GM18526 (cell line): Measurements from ENCODE around the gene KCNN3.

Experiments
- POLR2A ChIP-seq: IDR thresholded peaks from 3 replicates; pipeline ENCODE4 v1.6.1; 2011; ENCODE audit not compliant: insufficient read length; ENCODE audit errors: extremely low read depth

Gene KCNN3

DNA sequence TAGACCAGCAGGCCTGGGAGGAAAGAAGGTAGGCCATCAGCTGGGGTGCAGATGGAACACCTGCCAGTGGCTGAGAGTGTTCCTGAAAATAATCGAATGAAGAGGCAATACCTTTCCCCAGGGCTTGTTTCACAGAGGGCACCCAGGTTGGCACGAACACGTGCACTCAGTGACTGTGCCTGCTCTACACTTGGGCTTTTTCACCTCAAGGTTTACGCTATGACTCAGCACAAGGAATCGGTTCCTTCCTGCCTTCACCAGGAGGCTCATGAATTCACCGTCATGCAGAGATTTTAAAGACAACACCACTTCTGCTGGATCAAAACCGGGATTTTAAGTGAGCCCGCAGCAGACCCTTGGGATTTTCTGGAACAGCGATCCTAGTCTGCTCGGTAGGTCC is 143.6 kb downstream of the KCNN3 start:
- no peak for TF ChIP-seq POLR2A

DNA sequence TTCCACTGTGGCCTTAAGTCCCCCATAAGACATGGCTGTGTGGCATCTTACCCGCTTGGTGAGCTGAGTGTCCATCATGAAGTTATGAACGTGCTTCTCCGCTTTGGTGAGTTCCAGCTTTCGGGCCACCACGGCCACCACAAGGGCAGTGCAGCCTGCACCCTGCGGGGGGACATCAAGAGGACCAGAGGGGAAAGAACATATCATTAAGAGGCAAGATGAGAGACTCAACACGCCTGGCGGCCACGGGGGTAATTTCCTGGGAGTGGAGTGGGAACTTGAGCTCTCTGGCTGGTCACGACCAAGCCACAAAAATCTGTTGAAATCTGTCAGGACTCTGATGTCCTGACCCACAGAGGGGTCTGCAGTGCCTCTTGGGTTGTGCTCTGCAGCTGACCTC is 144.2 kb downstream of the KCNN3 start:
- TF ChIP-seq POLR2A, result no peak

DNA sequence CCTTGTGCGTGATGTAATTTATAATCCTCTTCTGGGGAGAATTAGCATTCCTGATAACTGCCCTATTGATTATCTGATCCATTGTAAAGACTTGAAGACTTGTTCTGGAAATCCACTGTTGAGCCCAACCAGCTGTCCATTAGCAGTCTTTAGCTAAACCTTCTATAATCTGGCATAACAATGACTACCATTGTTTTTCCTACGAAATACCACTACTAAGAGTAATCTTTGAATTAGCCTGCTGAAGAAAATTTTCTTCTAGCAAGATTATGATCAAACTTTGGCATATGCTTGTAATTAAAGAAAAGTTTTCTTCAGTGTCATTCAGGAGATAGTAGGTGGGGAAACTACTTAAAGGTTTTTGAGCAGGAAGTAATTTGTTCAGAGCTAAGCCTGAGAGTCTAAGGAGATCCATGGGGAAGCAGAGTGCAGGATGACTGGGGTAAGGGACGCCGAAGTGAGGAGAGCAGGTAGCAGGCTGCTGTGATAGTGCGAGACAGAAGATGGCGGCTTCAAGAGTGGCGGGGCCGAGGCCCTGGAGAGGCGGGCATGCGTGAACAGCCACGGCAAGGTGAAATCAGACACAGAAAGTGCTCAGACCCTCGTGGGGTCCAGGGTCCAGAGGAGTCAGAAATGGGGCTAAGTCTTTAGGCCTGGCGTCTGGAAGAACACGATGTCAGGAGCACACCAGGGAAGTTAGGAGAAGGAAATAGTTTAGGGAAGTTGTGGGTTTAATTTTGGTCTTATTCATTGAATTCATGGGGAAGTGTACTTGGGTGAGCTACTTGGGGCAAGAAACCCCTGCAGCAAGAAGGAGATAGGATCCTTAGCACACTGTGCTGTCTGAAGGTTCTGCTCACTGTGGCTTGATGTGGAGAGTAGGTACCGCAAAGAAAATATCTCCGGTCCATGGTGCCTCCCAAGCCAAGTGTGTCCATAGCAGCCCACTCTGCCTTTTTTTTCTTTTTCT is 149.5 kb downstream of the KCNN3 start:
- no peak for TF ChIP-seq POLR2A

DNA sequence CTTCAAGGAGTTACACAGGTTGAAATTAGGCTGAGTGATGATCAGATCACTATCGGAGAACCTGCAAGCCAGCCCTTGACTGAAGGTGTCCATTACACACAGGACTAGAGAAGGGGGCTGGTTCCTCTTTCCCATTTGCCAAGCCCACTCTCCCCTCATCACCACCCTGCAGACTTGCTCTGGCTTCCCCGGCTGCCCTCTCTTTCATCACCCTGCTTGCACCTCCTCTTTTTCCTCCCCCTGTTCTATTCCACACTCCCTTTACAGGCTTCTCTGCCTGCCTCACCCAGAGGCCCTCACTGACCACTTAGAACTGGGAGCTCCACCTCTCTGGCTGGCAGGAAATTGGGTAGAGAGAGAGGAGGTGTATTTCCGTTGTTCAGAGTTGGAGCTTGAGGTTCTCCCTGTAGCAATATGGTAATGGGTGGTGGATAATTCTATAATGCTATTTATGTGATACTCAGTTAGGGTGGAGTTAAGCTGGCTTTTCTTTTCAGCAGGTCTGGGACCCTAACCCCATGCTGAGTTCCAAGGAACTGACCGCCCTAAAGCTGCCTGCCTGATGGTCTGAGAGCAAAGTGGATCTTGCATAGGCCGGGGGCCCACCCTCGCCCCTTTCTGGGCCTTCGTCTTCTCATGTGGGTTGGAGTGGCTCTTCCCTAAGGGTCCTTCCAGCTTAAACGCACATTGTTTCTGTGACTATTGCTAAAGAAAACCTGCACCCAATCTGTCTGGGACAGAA is 150.3 kb downstream of the KCNN3 start:
- no peak for TF ChIP-seq POLR2A

DNA sequence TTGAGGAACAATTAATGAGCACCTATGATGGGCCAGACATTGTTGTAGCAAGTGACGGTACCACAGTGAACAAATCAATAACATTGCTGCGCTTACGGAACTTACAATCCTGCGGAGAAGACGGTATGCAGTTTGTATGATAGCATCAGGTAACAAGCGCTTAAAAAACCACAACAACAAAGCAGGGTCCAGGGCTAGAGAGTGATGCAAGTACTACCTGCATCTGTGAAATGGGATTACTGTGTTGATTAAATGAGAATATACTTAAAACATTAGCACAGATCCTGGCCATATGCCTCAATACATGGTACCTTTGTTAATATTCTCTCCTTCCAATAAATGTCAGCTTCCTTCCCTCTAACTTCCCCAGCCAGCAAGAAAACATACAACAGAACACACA is 151.5 kb downstream of the KCNN3 start:
- TF ChIP-seq POLR2A, result no peak

- TF ChIP-seq POLR2A, result no peak
Measured at GRCh38 chr1:154717528-154717924, 152.6 kb downstream of the KCNN3 start.

DNA sequence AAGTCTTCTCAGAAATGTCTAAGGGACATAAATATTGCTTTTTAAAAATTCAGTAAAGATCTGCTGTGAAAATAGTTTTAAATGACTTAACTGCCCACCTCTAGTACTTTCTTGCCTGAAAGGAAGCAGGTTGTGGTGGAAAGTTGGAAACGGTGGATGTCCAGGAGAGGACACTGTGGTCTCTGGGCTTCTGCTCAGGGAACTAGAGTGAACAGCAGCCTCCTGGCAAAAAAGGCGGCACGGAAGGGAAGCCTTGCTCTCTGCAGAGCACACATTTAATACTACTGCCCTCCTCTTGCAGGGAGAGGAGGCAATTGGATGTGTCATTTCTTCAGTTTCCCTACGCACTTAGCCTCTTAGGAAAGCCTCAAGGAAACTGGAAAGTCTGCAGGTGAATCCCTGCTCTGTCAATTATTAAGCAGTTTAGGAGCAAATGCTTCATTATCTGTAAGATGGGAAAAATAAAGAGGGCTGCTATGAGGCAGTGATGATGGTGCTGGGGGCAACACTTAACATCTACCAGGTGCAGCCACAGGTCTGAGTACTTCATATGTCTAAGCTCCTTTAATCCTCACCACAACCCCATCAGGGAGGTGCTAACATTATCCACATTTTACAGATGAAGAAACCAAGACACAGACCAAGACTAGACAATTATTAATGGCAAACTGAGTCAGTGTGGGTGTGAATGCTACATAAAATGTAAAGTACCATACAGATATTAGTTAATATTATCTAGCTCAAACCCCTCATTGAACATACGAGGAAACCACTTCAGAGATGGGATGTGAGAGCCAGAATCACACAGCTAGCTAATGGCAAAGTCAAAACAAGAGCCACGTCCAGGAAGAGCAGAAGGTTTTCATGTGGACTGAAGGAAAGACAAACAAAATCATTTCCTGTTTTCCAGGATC is 153.2 kb downstream of the KCNN3 start:
- TF ChIP-seq POLR2A, result no peak

DNA sequence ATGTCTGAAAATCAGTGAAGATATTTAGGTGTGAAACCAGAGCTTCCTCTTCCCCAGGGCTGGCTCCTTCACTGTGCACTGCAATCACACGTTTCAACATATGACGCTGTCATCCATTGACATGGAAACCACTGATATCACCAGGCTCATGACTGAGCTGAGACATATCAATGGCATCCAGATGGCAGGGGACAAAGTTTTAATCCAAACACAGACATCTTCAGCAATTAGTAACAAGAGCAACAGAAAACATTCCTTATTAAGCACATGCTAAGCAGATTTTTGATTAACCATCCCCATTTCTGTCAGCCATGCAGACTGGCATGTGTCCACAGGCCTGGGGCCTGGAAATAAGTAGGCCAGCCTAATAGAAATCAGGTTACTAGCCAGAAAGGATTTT is 154.1 kb downstream of the KCNN3 start:
- no peak for TF ChIP-seq POLR2A

- no peak for TF ChIP-seq POLR2A
Measured at GRCh38 chr1:154715385-154715784, 154.7 kb downstream of the KCNN3 start.

DNA sequence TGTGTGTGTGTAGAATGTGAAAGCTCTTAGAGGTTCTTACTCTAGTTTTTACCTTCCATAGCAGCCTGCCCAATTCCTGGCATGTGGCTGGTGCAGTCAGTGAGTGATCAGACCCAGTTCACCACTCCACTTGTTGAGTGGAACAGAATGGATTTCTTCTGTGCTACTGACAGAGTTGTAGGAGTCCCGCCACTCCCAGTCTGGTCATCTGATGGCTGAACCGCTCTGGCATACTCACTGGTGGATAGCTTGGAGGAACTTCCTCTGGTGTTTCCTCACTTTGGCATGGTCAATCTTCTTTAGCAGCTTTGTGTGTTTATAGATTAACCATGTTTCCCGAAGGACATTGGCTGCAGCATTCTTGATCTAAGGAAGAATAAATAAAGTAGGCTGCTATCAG is 155.4 kb downstream of the KCNN3 start:
- TF ChIP-seq POLR2A, result no peak

GRCh38 chr1:154714052-154714623 is 155.9 kb downstream of the KCNN3 start:
- no peak for TF ChIP-seq POLR2A

DNA sequence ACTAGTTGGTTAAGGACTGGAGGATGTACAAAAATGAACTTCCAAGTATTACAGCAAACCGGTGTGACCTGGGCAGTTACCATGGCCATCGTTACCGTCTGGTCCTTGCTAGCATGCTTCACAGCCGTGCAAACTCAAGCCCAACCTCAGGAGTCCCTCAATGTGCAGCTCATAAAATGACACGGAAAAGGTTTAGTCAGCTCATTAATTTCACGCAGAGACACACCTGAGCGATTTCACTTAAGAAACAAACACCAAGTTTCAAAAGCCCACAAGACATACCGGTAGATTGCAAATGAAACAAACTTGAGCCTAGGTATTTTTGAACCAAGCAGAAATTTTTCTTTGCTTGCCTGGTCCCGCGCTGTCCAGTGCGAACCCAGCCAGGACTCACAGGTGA is 157.1 kb downstream of the KCNN3 start:
- TF ChIP-seq POLR2A, result no peak

DNA sequence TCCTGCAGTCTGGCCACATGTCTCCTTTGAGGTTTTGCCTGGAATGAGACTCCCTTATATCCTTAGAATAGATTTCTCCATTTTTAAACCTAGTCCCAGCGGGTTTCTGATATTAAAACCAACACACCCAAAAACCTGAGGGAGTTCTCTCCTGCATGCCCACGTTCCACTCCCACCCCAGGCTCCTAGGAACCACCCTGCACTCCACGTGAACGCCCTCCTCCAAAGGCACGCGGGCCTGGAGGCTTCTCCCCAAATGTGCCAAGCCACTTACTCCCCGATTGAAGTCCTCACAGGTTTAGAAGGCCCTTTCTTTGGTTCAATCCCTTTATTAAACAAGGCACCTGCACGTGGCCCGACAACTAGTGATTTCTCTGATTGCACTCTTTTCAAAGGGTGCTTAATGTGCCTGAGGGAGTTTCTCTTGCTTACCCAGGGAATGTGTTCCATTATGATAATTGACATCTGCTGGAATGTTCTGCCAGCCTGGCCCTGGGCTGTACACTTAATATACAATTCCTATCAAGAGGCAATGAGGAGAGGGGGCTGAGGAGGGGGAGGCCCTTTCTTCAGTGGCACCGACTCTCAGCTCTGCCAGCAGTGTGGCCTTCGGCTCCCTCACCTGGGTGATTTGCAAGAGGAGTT is 157.8 kb downstream of the KCNN3 start:
- no peak for TF ChIP-seq POLR2A

DNA sequence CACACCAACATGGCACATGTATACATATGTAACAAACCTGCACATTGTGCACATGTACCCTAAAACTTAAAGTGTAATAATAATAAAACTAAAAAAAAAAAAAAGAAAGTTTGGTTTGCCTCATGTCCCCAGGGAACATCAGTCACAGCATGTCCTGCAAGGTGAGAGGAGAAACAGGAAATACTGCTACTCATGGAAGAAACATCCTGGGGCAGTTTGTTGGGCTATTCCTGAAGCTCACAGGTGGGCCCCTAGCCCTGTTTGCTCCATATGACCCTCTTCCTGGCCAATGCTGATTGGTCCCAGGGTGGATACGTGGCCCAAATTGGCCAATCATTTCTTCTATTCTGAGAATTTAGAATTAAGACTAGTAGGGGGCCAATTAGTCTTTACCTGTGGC is 158.7 kb downstream of the KCNN3 start:
- TF ChIP-seq POLR2A, result no peak
